Measurements from ENCODE around the gene OGFOD3. TPM values are rescaled to one million over a fixed set of nuclear protein-coding genes. Genes with fewer than 3 reads are reported as not detected.

Gene OGFOD3
- total RNA-seq, 1 experiment from 2014 or later: 53.6 TPM

DNA sequence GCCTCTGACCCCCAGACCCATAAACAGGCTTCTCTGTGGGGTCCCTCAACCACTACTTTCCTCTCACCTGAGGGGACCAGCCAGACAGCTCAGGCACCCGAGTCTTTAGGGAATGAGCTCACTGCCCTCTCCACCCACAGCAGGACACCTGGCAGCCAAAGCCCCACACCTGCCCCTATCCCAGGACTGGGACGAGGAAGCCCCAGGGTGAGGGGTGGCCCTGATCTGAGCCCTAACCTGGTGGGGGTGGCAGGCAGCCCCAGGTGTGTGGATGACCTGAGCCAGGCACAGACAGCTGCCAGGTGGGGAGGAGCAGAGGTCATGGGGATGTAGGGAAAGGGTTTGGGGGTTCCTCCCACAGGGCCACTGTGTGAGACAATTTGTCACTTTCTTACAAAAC, 61.0 kb downstream of the OGFOD3 start:
- H3K9me2 ChIP-seq (ENCODE audit: insufficient read depth): no peaks in the 10 kb centered on the region
- intact Hi-C loops (cut with micrococcal nuclease): no loop called here
- peaks cover 13 to 24% of the 10 kb centered on the region in 2 experiments; a peak in 3 of 4 replicates for H3K4me1 ChIP-seq (ENCODE audit: control insufficient read depth in 1 of 2, insufficient read depth in 2 of 2, low read length in 2 of 2)
- H3K27ac ChIP-seq (ENCODE audit: low read depth, low read length): no peak overlapping the region
- H3K27me3 ChIP-seq (ENCODE audit: insufficient read depth, low read length): no peaks in the 10 kb centered on the region
- no peak overlapping the region for H3K4me3 ChIP-seq (replicated peaks in 1 of 2; ENCODE audit: low read depth in 1 of 2, low read length in 2 of 2)
- H3K9me3 ChIP-seq (ENCODE audit: control insufficient read depth in 1 of 2, insufficient read depth in 1 of 2, low read depth in 1 of 2, low read length in 2 of 2): no peaks in the 10 kb centered on the region
- no peaks in the 10 kb centered on the region for H3K36me3 ChIP-seq (ENCODE audit: control insufficient read depth in 1 of 2, insufficient read depth in 2 of 2, low read length in 2 of 2)
- BruUV-seq (replicated peaks): no TSS peak
- TF ChIP-seq POLR2A (IDR thresholded peaks at IDR 0.05; ENCODE audit: borderline replicate concordance, extremely low read depth, insufficient read depth, insufficient read length) (no peak), EZH2phosphoT487 (IDR thresholded peaks at IDR 0.05; ENCODE audit: borderline replicate concordance) (no peak), SP1 (IDR thresholded peaks at IDR 0.05; ENCODE audit: low read depth) (no peak), RAD21 (IDR thresholded peaks at IDR 0.05; ENCODE audit: low read depth) (no peak), ZNF274 (IDR thresholded peaks at IDR 0.05; ENCODE audit: low read depth, low read length) (no peak), SIN3A (IDR thresholded peaks at IDR 0.05; ENCODE audit: low read depth) (no peak), JUND (IDR thresholded peaks at IDR 0.05) (no peak), EGR1 (IDR thresholded peaks at IDR 0.05; ENCODE audit: low read depth) (no peak), CEBPB (IDR thresholded peaks at IDR 0.05; ENCODE audit: low read depth) (no peak), CBX3 (IDR thresholded peaks at IDR 0.05; ENCODE audit: low read depth) (no peak), TCF7L2 (IDR thresholded peaks at IDR 0.05; ENCODE audit: borderline replicate concordance, extremely low read depth, insufficient read depth, insufficient read length) (no peak), YY1 (IDR thresholded peaks at IDR 0.05; ENCODE audit: extremely low read depth, insufficient replicate concordance, low read depth, low read length) (no peak), FOSL1 (IDR thresholded peaks at IDR 0.05; ENCODE audit: low read depth) (no peak), POLR2AphosphoS5 (IDR thresholded peaks at IDR 0.05; ENCODE audit: low read depth, low read length) (no peak)
- TF ChIP-seq, protein P1, sequence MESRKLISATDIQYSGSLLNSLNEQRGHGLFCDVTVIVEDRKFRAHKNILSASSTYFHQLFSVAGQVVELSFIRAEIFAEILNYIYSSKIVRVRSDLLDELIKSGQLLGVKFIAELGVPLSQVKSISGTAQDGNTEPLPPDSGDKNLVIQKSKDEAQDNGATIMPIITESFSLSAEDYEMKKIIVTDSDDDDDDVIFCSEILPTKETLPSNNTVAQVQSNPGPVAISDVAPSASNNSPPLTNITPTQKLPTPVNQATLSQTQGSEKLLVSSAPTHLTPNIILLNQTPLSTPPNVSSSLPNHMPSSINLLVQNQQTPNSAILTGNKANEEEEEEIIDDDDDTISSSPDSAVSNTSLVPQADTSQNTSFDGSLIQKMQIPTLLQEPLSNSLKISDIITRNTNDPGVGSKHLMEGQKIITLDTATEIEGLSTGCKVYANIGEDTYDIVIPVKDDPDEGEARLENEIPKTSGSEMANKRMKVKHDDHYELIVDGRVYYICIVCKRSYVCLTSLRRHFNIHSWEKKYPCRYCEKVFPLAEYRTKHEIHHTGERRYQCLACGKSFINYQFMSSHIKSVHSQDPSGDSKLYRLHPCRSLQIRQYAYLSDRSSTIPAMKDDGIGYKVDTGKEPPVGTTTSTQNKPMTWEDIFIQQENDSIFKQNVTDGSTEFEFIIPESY (IDR thresholded peaks at IDR 0.05; ENCODE audit: extremely low read depth, insufficient replicate concordance, low read length): no peak
- TF ChIP-seq, protein P2, sequence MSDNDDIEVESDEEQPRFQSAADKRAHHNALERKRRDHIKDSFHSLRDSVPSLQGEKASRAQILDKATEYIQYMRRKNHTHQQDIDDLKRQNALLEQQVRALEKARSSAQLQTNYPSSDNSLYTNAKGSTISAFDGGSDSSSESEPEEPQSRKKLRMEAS (IDR thresholded peaks at IDR 0.05): no peak
- TF ChIP-seq, protein P3, sequence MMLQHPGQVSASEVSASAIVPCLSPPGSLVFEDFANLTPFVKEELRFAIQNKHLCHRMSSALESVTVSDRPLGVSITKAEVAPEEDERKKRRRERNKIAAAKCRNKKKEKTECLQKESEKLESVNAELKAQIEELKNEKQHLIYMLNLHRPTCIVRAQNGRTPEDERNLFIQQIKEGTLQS (IDR thresholded peaks at IDR 0.05): no peak
- no peaks in the 10 kb centered on the region for H4K20me1 ChIP-seq (ENCODE audit: insufficient read depth)
- ChIA-PET POLR2A (no interaction called here), CTCF (interaction anchor here (1.6 to 1.9 kb wide), 2 partner anchors 57 to 197 kb away, joined by 5 to 7 read pairs; no protein-coding TSS in a partner anchor), RAD21 (ENCODE audit: low non-redundant PET in 1 of 2, low total read pairs in 2 of 2, uncharacterized antibody in 2 of 2, unreplicated experiment in 2 of 2) (interaction anchor here in 1 of 2 experiments (0.6 kb wide), 1 partner anchor 179 kb away, joined by 12 read pairs; no protein-coding TSS in a partner anchor)
- H2AFZ ChIP-seq (ENCODE audit: low read depth, low read length, poor library complexity, severe bottlenecking): no peak overlapping the region
- H3K79me2 ChIP-seq (ENCODE audit: insufficient read depth, low read length): no peaks in the 10 kb centered on the region
- DNase-seq (ENCODE audit: low read depth, low spot score) (no peak), ATAC-seq (no peak)
- no peak overlapping the region for H3K4me2 ChIP-seq (ENCODE audit: low read length)
- H3K9ac ChIP-seq (ENCODE audit: low read length): no peak overlapping the region

Data from HCT116 (cell line).